ENCODE results near the gene SLC35F3.

Gene SLC35F3

GRCh38 chr1:234265321-234265720 is 360.8 kb downstream of the SLC35F3 start:
- H3K4me1 ChIP-seq (ENCODE audit: control insufficient read depth, insufficient read depth, low read length, poor library complexity, severe bottlenecking) = no peaks in the 10 kb centered on the region
- no peak overlapping the region for H3K27ac ChIP-seq (ENCODE audit: low read depth, low read length, severe bottlenecking)
- H3K9me3 ChIP-seq (ENCODE audit: control insufficient read depth, low read length) = no peaks in the 10 kb centered on the region
- no peaks in the 10 kb centered on the region for H3K36me3 ChIP-seq (ENCODE audit: control insufficient read depth, insufficient read depth, low read length)
- WGBS, 2 experiments (ENCODE audit: insufficient coverage in 2 of 2) = 75 to 87% methylated on average over 2 to 4 of the region's 4 CpGs
- no peak overlapping the region for H3K4me3 ChIP-seq (ENCODE audit: extremely low read depth, insufficient read depth, low read length, poor library complexity, severe bottlenecking)

GRCh38 chr1:234265861-234266260 is 361.4 kb downstream of the SLC35F3 start:
- WGBS, 2 experiments (ENCODE audit: insufficient coverage in 2 of 2) = 56 to 58% methylated on average over 1 of the region's 1 CpG
- no peaks in the 10 kb centered on the region for H3K9me3 ChIP-seq (ENCODE audit: control insufficient read depth, low read length)
- no peak overlapping the region for H3K27ac ChIP-seq (ENCODE audit: low read depth, low read length, severe bottlenecking)
- no peaks in the 10 kb centered on the region for H3K36me3 ChIP-seq (ENCODE audit: control insufficient read depth, insufficient read depth, low read length)
- no peaks in the 10 kb centered on the region for H3K4me1 ChIP-seq (ENCODE audit: control insufficient read depth, insufficient read depth, low read length, poor library complexity, severe bottlenecking)
- H3K4me3 ChIP-seq (ENCODE audit: extremely low read depth, insufficient read depth, low read length, poor library complexity, severe bottlenecking) = no peak overlapping the region

- no peaks in the 10 kb centered on the region for H3K9me3 ChIP-seq (ENCODE audit: control insufficient read depth, low read length)
- 90 to 100% methylated on average over 1 of the region's 2 CpGs for WGBS, 2 experiments (ENCODE audit: insufficient coverage in 2 of 2)
- H3K27ac ChIP-seq (ENCODE audit: low read depth, low read length, severe bottlenecking) = no peak overlapping the region
- H3K4me1 ChIP-seq (ENCODE audit: control insufficient read depth, insufficient read depth, low read length, poor library complexity, severe bottlenecking) = no peaks in the 10 kb centered on the region
- no peaks in the 10 kb centered on the region for H3K36me3 ChIP-seq (ENCODE audit: control insufficient read depth, insufficient read depth, low read length)
- no peak overlapping the region for H3K4me3 ChIP-seq (ENCODE audit: extremely low read depth, insufficient read depth, low read length, poor library complexity, severe bottlenecking)
Measured at GRCh38 chr1:234270093-234270492, 365.6 kb downstream of the SLC35F3 start.

GRCh38 chr1:234270581-234271242 is 366.2 kb downstream of the SLC35F3 start:
- no peaks in the 10 kb centered on the region for H3K36me3 ChIP-seq (ENCODE audit: control insufficient read depth, insufficient read depth, low read length)
- H3K4me3 ChIP-seq (ENCODE audit: extremely low read depth, insufficient read depth, low read length, poor library complexity, severe bottlenecking) = no peak overlapping the region
- H3K4me1 ChIP-seq (ENCODE audit: control insufficient read depth, insufficient read depth, low read length, poor library complexity, severe bottlenecking) = no peaks in the 10 kb centered on the region
- 87 to 89% methylated on average over 4 of the region's 6 CpGs for WGBS, 2 experiments (ENCODE audit: insufficient coverage in 2 of 2)
- H3K27ac ChIP-seq (ENCODE audit: low read depth, low read length, severe bottlenecking) = no peak overlapping the region
- H3K9me3 ChIP-seq (ENCODE audit: control insufficient read depth, low read length) = no peaks in the 10 kb centered on the region

- H3K4me1 ChIP-seq (ENCODE audit: control insufficient read depth, insufficient read depth, low read length, poor library complexity, severe bottlenecking) = no peaks in the 10 kb centered on the region
- H3K27ac ChIP-seq (ENCODE audit: low read depth, low read length, severe bottlenecking) = no peak overlapping the region
- H3K4me3 ChIP-seq (ENCODE audit: extremely low read depth, insufficient read depth, low read length, poor library complexity, severe bottlenecking) = no peak overlapping the region
- 86% methylated on average over 1 of the region's 4 CpGs; no CpG with 5 or more reads in 1 of the 2 experiments for WGBS, 2 experiments (ENCODE audit: insufficient coverage in 2 of 2)
- no peaks in the 10 kb centered on the region for H3K9me3 ChIP-seq (ENCODE audit: control insufficient read depth, low read length)
- H3K36me3 ChIP-seq (ENCODE audit: control insufficient read depth, insufficient read depth, low read length) = no peaks in the 10 kb centered on the region
Measured at GRCh38 chr1:234271243-234271606, 366.7 kb downstream of the SLC35F3 start.

GRCh38 chr1:234272656-234273312 is 368.3 kb downstream of the SLC35F3 start:
- Histone ChIP-seq H3K36me3 (ENCODE audit: control insufficient read depth, insufficient read depth, low read length) (no peaks in the 10 kb centered on the region), H3K4me1 (ENCODE audit: control insufficient read depth, insufficient read depth, low read length, poor library complexity, severe bottlenecking) (no peaks in the 10 kb centered on the region), H3K9me3 (ENCODE audit: control insufficient read depth, low read length) (no peaks in the 10 kb centered on the region), H3K4me3 (ENCODE audit: extremely low read depth, insufficient read depth, low read length, poor library complexity, severe bottlenecking) (no peak overlapping the region), H3K27ac (ENCODE audit: low read depth, low read length, severe bottlenecking) (no peak overlapping the region)
- 85 to 92% methylated on average over 6 to 8 of the region's 9 CpGs for WGBS, 2 experiments (ENCODE audit: insufficient coverage in 2 of 2)

- Histone ChIP-seq H3K27ac (ENCODE audit: low read depth, low read length, severe bottlenecking) (no peak overlapping the region), H3K4me3 (ENCODE audit: extremely low read depth, insufficient read depth, low read length, poor library complexity, severe bottlenecking) (no peak overlapping the region), H3K9me3 (ENCODE audit: control insufficient read depth, low read length) (no peaks in the 10 kb centered on the region), H3K4me1 (ENCODE audit: control insufficient read depth, insufficient read depth, low read length, poor library complexity, severe bottlenecking) (no peaks in the 10 kb centered on the region), H3K36me3 (ENCODE audit: control insufficient read depth, insufficient read depth, low read length) (no peaks in the 10 kb centered on the region)
- 97 to 100% methylated on average over 3 of the region's 6 CpGs for WGBS, 2 experiments (ENCODE audit: insufficient coverage in 2 of 2)
Measured at GRCh38 chr1:234273981-234274380, 369.5 kb downstream of the SLC35F3 start.

GRCh38 chr1:234276151-234276788 is 371.8 kb downstream of the SLC35F3 start:
- no peaks in the 10 kb centered on the region for H3K36me3 ChIP-seq (ENCODE audit: control insufficient read depth, insufficient read depth, low read length)
- H3K9me3 ChIP-seq (ENCODE audit: control insufficient read depth, low read length) = no peaks in the 10 kb centered on the region
- H3K27ac ChIP-seq (ENCODE audit: low read depth, low read length, severe bottlenecking) = no peak overlapping the region
- no peak overlapping the region for H3K4me3 ChIP-seq (ENCODE audit: extremely low read depth, insufficient read depth, low read length, poor library complexity, severe bottlenecking)
- no peaks in the 10 kb centered on the region for H3K4me1 ChIP-seq (ENCODE audit: control insufficient read depth, insufficient read depth, low read length, poor library complexity, severe bottlenecking)
- 88 to 92% methylated on average over 4 to 5 of the region's 7 CpGs for WGBS, 2 experiments (ENCODE audit: insufficient coverage in 2 of 2)

- Histone ChIP-seq H3K9me3 (ENCODE audit: control insufficient read depth, low read length) (no peaks in the 10 kb centered on the region), H3K4me3 (ENCODE audit: extremely low read depth, insufficient read depth, low read length, poor library complexity, severe bottlenecking) (no peak overlapping the region), H3K4me1 (ENCODE audit: control insufficient read depth, insufficient read depth, low read length, poor library complexity, severe bottlenecking) (no peaks in the 10 kb centered on the region), H3K36me3 (ENCODE audit: control insufficient read depth, insufficient read depth, low read length) (no peaks in the 10 kb centered on the region), H3K27ac (ENCODE audit: low read depth, low read length, severe bottlenecking) (no peak overlapping the region)
- WGBS, 2 experiments (ENCODE audit: insufficient coverage in 2 of 2) = 77 to 92% methylated on average over 3 to 4 of the region's 8 CpGs
Measured at GRCh38 chr1:234277161-234277868, 372.8 kb downstream of the SLC35F3 start.

- H3K27ac ChIP-seq (ENCODE audit: low read depth, low read length, severe bottlenecking) = no peak overlapping the region
- WGBS, 2 experiments (ENCODE audit: insufficient coverage in 2 of 2) = no CpG with 5 or more reads among the region's 1 CpG
- H3K4me1 ChIP-seq (ENCODE audit: control insufficient read depth, insufficient read depth, low read length, poor library complexity, severe bottlenecking) = no peaks in the 10 kb centered on the region
- no peaks in the 10 kb centered on the region for H3K36me3 ChIP-seq (ENCODE audit: control insufficient read depth, insufficient read depth, low read length)
- no peak overlapping the region for H3K4me3 ChIP-seq (ENCODE audit: extremely low read depth, insufficient read depth, low read length, poor library complexity, severe bottlenecking)
- H3K9me3 ChIP-seq (ENCODE audit: control insufficient read depth, low read length) = no peaks in the 10 kb centered on the region
Measured at GRCh38 chr1:234279021-234279420, 374.5 kb downstream of the SLC35F3 start.

Measured in mesodermal cell (in vitro differentiated cells).